Fibroblast of mammary gland (primary cell): Measurements from ENCODE around the gene PLAAT1.

Experiments
- DNase-seq: peaks from one replicate; pipeline ENCODE4 v3.0.0-alpha.2; 2010; ENCODE audit warnings: low read depth
- H3K4me3 ChIP-seq: 2 replicates; pipeline ENCODE4 v1.5.1; 2011; ENCODE audit warnings: low read depth, mild to moderate bottlenecking, low read length, moderate library complexity; ENCODE audit not compliant: control insufficient read depth
- CTCF ChIP-seq: conservative IDR thresholded peaks from 2 replicates; pipeline ENCODE4 v1.5.1; 2011; ENCODE audit warnings: low read depth, low read length, inconsistent platforms; ENCODE audit not compliant: control insufficient read depth, insufficient read depth

The PLAAT1 gene

GRCh38 chr3:193310914-193311723, 70.1 kb downstream of the PLAAT1 start:
- no peak for TF ChIP-seq CTCF
- no peak overlapping the region for H3K4me3 ChIP-seq
- no peak for DNase-seq

- H3K4me3 ChIP-seq, result no peak overlapping the region
- TF ChIP-seq CTCF, result no peak
- DNase-seq, result no peak
Observed at GRCh38 chr3:193313061-193313958, 72.3 kb downstream of the PLAAT1 start.

GRCh38 chr3:193314161-193314560, 73.1 kb downstream of the PLAAT1 start:
- peak; percentile 5 for TF ChIP-seq CTCF
- no peak overlapping the region for H3K4me3 ChIP-seq
- DNase-seq, result no peak

DNA sequence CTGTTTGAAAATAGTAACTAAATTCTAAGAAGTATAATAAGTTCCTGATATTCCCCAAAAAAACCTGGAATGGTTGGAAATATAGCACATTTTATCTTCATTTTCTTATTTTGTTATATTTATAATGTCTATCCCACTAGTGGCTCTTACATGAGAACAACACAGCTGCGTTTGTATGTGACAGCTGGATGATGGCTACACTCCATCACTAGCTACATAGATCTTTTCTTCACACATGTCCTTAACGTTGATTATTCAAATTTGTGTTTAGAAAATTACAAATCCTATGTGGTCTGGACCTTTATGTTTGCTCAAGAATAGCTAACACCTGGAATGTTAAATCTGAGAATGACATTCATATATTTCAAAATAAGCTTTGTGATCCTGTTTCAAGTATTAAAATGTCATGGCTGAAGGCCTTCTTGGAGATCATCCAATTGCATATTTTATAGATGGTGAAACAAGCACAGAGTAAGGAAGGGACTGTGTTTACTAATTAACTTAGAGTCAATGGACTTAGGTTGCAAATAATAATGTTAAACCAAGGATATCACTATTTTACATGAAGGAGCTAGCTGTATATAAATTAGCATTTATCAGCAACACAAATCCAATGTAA, 76.8 kb downstream of the PLAAT1 start:
- no peak overlapping the region for H3K4me3 ChIP-seq
- no peak for TF ChIP-seq CTCF
- no peak for DNase-seq
